Breast epithelium (tissue), 4 donors: ENCODE data around the gene KLHL29. TPM values are rescaled to one million over a fixed set of nuclear protein-coding genes. Genes with fewer than 3 reads are reported as not detected.

Experiments used
- DNase-seq, 2 donors: peaks; one replicate each; pipeline ENCODE4 v3.0.0-alpha.2; 2019; ENCODE audit warnings: low spot score in 2 of 2
- H3K27ac ChIP-seq, 2 donors: fragments of 200-600 bp; sonication (generic) in 1 of 2; one replicate each; pipeline ENCODE4 v1.5.1; 2016 to 2019; ENCODE audit warnings: mild to moderate bottlenecking in 1 of 2
- H3K27me3 ChIP-seq, 2 donors: fragments of 200-600 bp; sonication (generic) in 1 of 2; one replicate each; pipeline versions ENCODE4 v1.5.1 to v1.6.0; 2017 to 2019; ENCODE audit warnings: control low read depth in 1 of 2, mild to moderate bottlenecking in 1 of 2
- H3K36me3 ChIP-seq: fragments of 200-600 bp; one replicate; pipeline ENCODE4 v1.5.1; 2019
- H3K4me1 ChIP-seq, 2 donors: fragments of 200-600 bp; sonication (generic); one replicate each; pipeline ENCODE4 v1.5.1; 2016 to 2019; ENCODE audit warnings: control low read depth in 1 of 2
- H3K4me3 ChIP-seq, 3 donors: fragments of 200-600 bp; sonication (generic); 1 replicate in 2 of 3; 2 replicates in 1 of 3; pipeline ENCODE4 v1.5.1; 2016 to 2019; ENCODE audit warnings: mild to moderate bottlenecking in 3 of 3, moderate library complexity in 2 of 3
- H3K9me3 ChIP-seq, 2 donors: fragments of 200-600 bp; sonication (generic) in 1 of 2; one replicate each; pipeline ENCODE4 v1.5.1; 2016 to 2019; ENCODE audit warnings: control low read depth in 1 of 2
- CTCF ChIP-seq, 3 donors: fragments of 450-650 bp; IDR thresholded peaks; one replicate each; pipeline ENCODE4 v1.5.1; 2016 to 2017; ENCODE audit warnings: antibody characterized with exemption in 3 of 3, mild to moderate bottlenecking in 3 of 3, moderate library complexity in 3 of 3
- POLR2A ChIP-seq: fragments of 450-650 bp; IDR thresholded peaks from one replicate; pipeline ENCODE4 v1.6.1; 2016; ENCODE audit warnings: antibody characterized with exemption, mild to moderate bottlenecking, moderate library complexity
- POLR2AphosphoS5 ChIP-seq, 3 donors: sonication (generic); formaldehyde crosslinking; IDR thresholded peaks; one replicate each; pipeline ENCODE4 v1.6.1; 2017; ENCODE audit warnings: antibody characterized with exemption in 3 of 3
- intact Hi-C: fragments of 100-400 bp; cut with DNase I; formaldehyde crosslinking; loops from one replicate; pipeline ENCODE4 v1.15.1; 2023; ENCODE audit warnings: low total_unique reads
- total RNA-seq, 3 donors: library from RNA; depleted of rRNA; stranded (reverse); fragments of >200 nt; gene quantifications; one replicate each; pipeline ENCODE4 v1.1.0, GENCODE V29; 2016

The KLHL29 gene
- total RNA-seq, 3 donors from 2014 or later = 4.5 to 20.9 (median 14.7) TPM

- H3K27ac ChIP-seq = no peak overlapping the region
These were observed 27.7 kb downstream of the KLHL29 start for GRCh38 chr2:23412556-23413155.

GRCh38 chr2:23413641-23414040 is 28.7 kb downstream of the KLHL29 start:
- Histone ChIP-seq H3K4me1 (no peaks in the 10 kb centered on the region), H3K27me3 (no peaks in the 10 kb centered on the region), H3K9me3 (no peaks in the 10 kb centered on the region), H3K4me3 (no peak overlapping the region), H3K36me3 (no peaks in the 10 kb centered on the region), H3K27ac (no peak overlapping the region)
- DNase-seq = no peak
- intact Hi-C loops = no loop called here
- no peak for TF ChIP-seq POLR2AphosphoS5 (IDR thresholded peaks at IDR 0.05)
- no peak for TF ChIP-seq POLR2A
- TF ChIP-seq CTCF (IDR thresholded peaks at IDR 0.05) = no peak

More at GRCh38 chr2:23412556-23413155, 27.7 kb downstream of the KLHL29 start:
- TF ChIP-seq POLR2A (no peak), CTCF (IDR thresholded peaks at IDR 0.05) (no peak), POLR2AphosphoS5 (IDR thresholded peaks at IDR 0.05) (no peak)
- H3K36me3 ChIP-seq = no peaks in the 10 kb centered on the region
- no peaks in the 10 kb centered on the region for H3K9me3 ChIP-seq
- H3K4me1 ChIP-seq = no peaks in the 10 kb centered on the region
- no peak overlapping the region for H3K4me3 ChIP-seq
- DNase-seq = no peak
- intact Hi-C loops = no loop called here
- no peaks in the 10 kb centered on the region for H3K27me3 ChIP-seq

GRCh38 chr2:23414106-23414505 is 29.1 kb downstream of the KLHL29 start:
- no peaks in the 10 kb centered on the region for H3K4me1 ChIP-seq
- H3K4me3 ChIP-seq = no peak overlapping the region
- H3K27me3 ChIP-seq = no peaks in the 10 kb centered on the region
- intact Hi-C loops = no loop called here
- no peak for TF ChIP-seq CTCF (IDR thresholded peaks at IDR 0.05)
- TF ChIP-seq POLR2A = no peak
- no peak for TF ChIP-seq POLR2AphosphoS5 (IDR thresholded peaks at IDR 0.05)
- H3K27ac ChIP-seq = no peak overlapping the region
- DNase-seq = no peak
- H3K36me3 ChIP-seq = no peaks in the 10 kb centered on the region
- H3K9me3 ChIP-seq = no peaks in the 10 kb centered on the region

- DNase-seq = no peak
- no peak overlapping the region for H3K4me3 ChIP-seq
- H3K27ac ChIP-seq = no peak overlapping the region
- intact Hi-C loops = no loop called here
- H3K27me3 ChIP-seq = no peaks in the 10 kb centered on the region
- TF ChIP-seq POLR2A (no peak), POLR2AphosphoS5 (IDR thresholded peaks at IDR 0.05) (no peak), CTCF (IDR thresholded peaks at IDR 0.05) (no peak)
- no peaks in the 10 kb centered on the region for H3K36me3 ChIP-seq
- no peaks in the 10 kb centered on the region for H3K4me1 ChIP-seq
- H3K9me3 ChIP-seq = no peaks in the 10 kb centered on the region
These were observed 29.9 kb downstream of the KLHL29 start for GRCh38 chr2:23414871-23415270.

GRCh38 chr2:23417310-23417709 is 32.3 kb downstream of the KLHL29 start:
- Histone ChIP-seq H3K36me3 (no peaks in the 10 kb centered on the region), H3K27ac (no peak overlapping the region), H3K4me3 (no peak overlapping the region), H3K9me3 (no peaks in the 10 kb centered on the region), H3K4me1 (no peaks in the 10 kb centered on the region), H3K27me3 (no peaks in the 10 kb centered on the region)
- intact Hi-C loops = no loop called here
- TF ChIP-seq POLR2A (no peak), POLR2AphosphoS5 (IDR thresholded peaks at IDR 0.05) (no peak), CTCF (IDR thresholded peaks at IDR 0.05) (no peak)
- DNase-seq = no peak
